Astrocyte (in vitro differentiated cells and primary cell): ENCODE measurements around the gene GNPDA1. TPM values are rescaled to one million over a fixed set of nuclear protein-coding genes. Genes with fewer than 3 reads are reported as not detected.

ENCODE experiments used
- DNase-seq: peaks from one replicate; pipeline ENCODE4 v3.0.0-alpha.2; 2010; ENCODE audit warnings: low read depth
- FAIRE-seq: peaks from 2 replicates; lab custom pipeline; 2011; peaks lifted over from hg19 to GRCh38; lab: Jason Lieb, UNC
- H2AFZ ChIP-seq: 2 replicates; pipeline ENCODE4 v1.6.0; 2012; ENCODE audit warnings: low read depth, low read length, inconsistent platforms
- H3K27ac ChIP-seq: 2 replicates; pipeline ENCODE4 v1.5.1; 2011; ENCODE audit warnings: low read depth, low read length, inconsistent platforms
- H3K27me3 ChIP-seq: 2 replicates; pipeline ENCODE4 v1.6.0; 2011; ENCODE audit warnings: low read length, inconsistent platforms; ENCODE audit not compliant: insufficient read depth
- H3K36me3 ChIP-seq: 2 replicates; pipeline ENCODE4 v1.5.1; 2011; ENCODE audit warnings: low read length, inconsistent platforms; ENCODE audit not compliant: insufficient read depth
- H3K4me1 ChIP-seq: 2 replicates; pipeline ENCODE4 v1.5.1; 2011; ENCODE audit warnings: low read length, inconsistent platforms; ENCODE audit not compliant: insufficient read depth
- H3K4me2 ChIP-seq: 2 replicates; pipeline ENCODE4 v1.6.0; 2012; ENCODE audit warnings: low read length, inconsistent platforms
- H3K4me3 ChIP-seq: 2 replicates; pipeline ENCODE4 v1.5.1; 2011; ENCODE audit warnings: low read depth, mild to moderate bottlenecking, low read length, inconsistent platforms; ENCODE audit not compliant: insufficient read depth
- H3K79me2 ChIP-seq: 2 replicates; pipeline ENCODE4 v1.6.0; 2012; ENCODE audit warnings: mild to moderate bottlenecking, low read length, inconsistent platforms; ENCODE audit not compliant: insufficient read depth
- H3K9ac ChIP-seq: 2 replicates; pipeline ENCODE4 v1.6.0; 2012; ENCODE audit warnings: mild to moderate bottlenecking, low read length, inconsistent platforms
- H3K9me3 ChIP-seq: 2 replicates; pipeline ENCODE4 v1.5.1; 2012; ENCODE audit warnings: low read depth, mild to moderate bottlenecking, low read length, inconsistent platforms; ENCODE audit not compliant: insufficient read depth
- H4K20me1 ChIP-seq: 2 replicates; pipeline ENCODE4 v1.6.0; 2012; ENCODE audit warnings: low read length, inconsistent platforms; ENCODE audit not compliant: insufficient read depth
- H3K27ac Mint-ChIP-seq: one replicate; pipeline ENCODE4 v1.8.0; 2021; ENCODE audit warnings: mild to moderate bottlenecking, mixed read lengths; ENCODE audit not compliant: unreplicated experiment
- H3K27me3 Mint-ChIP-seq: one replicate; pipeline ENCODE4 v1.8.0; 2021; ENCODE audit warnings: low read depth, mixed read lengths; ENCODE audit not compliant: unreplicated experiment
- H3K36me3 Mint-ChIP-seq: one replicate; pipeline ENCODE4 v1.8.0; 2021; ENCODE audit warnings: low read depth, mixed read lengths; ENCODE audit not compliant: unreplicated experiment
- H3K4me1 Mint-ChIP-seq: one replicate; pipeline ENCODE4 v1.8.0; 2021; ENCODE audit warnings: low read depth, mixed read lengths; ENCODE audit not compliant: unreplicated experiment
- H3K4me3 Mint-ChIP-seq: one replicate; pipeline ENCODE4 v1.8.0; 2021; ENCODE audit warnings: mild to moderate bottlenecking, moderate library complexity, mixed read lengths; ENCODE audit not compliant: unreplicated experiment
- H3K9me3 Mint-ChIP-seq: one replicate; pipeline ENCODE4 v1.8.0; 2021; ENCODE audit warnings: mild to moderate bottlenecking, mixed read lengths; ENCODE audit not compliant: unreplicated experiment
- CTCF ChIP-seq: IDR thresholded peaks from 2 replicates; pipeline ENCODE4 v1.5.1; 2011; ENCODE audit warnings: low read depth, mild to moderate bottlenecking, inconsistent platforms, low read length, moderate library complexity; ENCODE audit not compliant: insufficient read depth
- EZH2 ChIP-seq: IDR thresholded peaks from 2 replicates; pipeline ENCODE4 v1.6.1; 2012; ENCODE audit warnings: mild to moderate bottlenecking, low read length, inconsistent platforms; ENCODE audit not compliant: insufficient read depth
- total RNA-seq: library from RNA; stranded (reverse); gene quantifications from 2 replicates; pipeline ENCODE4 v1.2.1, GENCODE V29; 2021

GNPDA1 gene
- total RNA-seq, 1 donor from 2014 or later: 30.7 TPM

DNA sequence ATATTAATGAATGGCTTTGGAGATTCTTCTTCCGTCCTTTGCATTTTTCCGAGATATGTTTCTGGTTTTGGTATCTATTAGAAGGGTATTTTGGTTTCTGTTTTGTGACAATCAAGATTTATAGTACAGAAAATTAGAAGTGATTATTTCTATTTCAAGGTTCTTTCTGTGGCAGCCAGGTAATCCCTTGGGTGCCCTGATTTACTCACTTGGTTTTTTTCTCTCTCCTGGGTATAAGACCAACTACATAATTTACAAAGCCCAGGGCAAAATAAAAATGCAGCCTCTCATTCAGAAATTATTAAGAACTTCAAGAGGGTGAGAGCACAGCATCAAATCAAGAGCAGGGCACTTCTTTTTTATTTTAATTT lies 45.9 kb downstream of the GNPDA1 start:
- peaks cover 27% of the 10 kb centered on the region for H3K79me2 ChIP-seq
- TF ChIP-seq CTCF (no peak), EZH2 (no peak)
- H3K27ac ChIP-seq: no peak overlapping the region
- H3K4me2 ChIP-seq: no peak overlapping the region
- H3K36me3 ChIP-seq: no peaks in the 10 kb centered on the region
- H3K27me3 Mint-ChIP-seq: no peaks in the 10 kb centered on the region
- no peak overlapping the region for H3K4me3 Mint-ChIP-seq
- FAIRE-seq (no peak), DNase-seq (no peak)
- no peaks in the 10 kb centered on the region for H3K4me1 Mint-ChIP-seq
- H3K9ac ChIP-seq: no peak overlapping the region
- H3K4me1 ChIP-seq: peaks cover 9% of the 10 kb centered on the region
- no peak overlapping the region for H3K27ac Mint-ChIP-seq
- H2AFZ ChIP-seq: no peak overlapping the region
- no peak overlapping the region for H3K4me3 ChIP-seq
- H3K9me3 ChIP-seq: no peaks in the 10 kb centered on the region
- no peaks in the 10 kb centered on the region for H3K27me3 ChIP-seq
- no peaks in the 10 kb centered on the region for H3K36me3 Mint-ChIP-seq
- no peaks in the 10 kb centered on the region for H3K9me3 Mint-ChIP-seq
- H4K20me1 ChIP-seq: no peaks in the 10 kb centered on the region

- TF ChIP-seq CTCF (no peak), EZH2 (no peak)
- Histone ChIP-seq H3K27me3 (no peaks in the 10 kb centered on the region), H3K79me2 (peaks cover 23% of the 10 kb centered on the region), H3K27ac (no peak overlapping the region), H3K9ac (no peak overlapping the region), H3K4me1 (peaks cover 9% of the 10 kb centered on the region), H2AFZ (no peak overlapping the region), H3K9me3 (no peaks in the 10 kb centered on the region), H4K20me1 (no peaks in the 10 kb centered on the region), H3K4me2 (no peak overlapping the region), H3K4me3 (no peak overlapping the region), H3K36me3 (no peaks in the 10 kb centered on the region)
- H3K27ac Mint-ChIP-seq: no peak overlapping the region
- no peaks in the 10 kb centered on the region for H3K4me1 Mint-ChIP-seq
- DNase-seq (no peak), FAIRE-seq (no peak)
- no peaks in the 10 kb centered on the region for H3K9me3 Mint-ChIP-seq
- no peak overlapping the region for H3K4me3 Mint-ChIP-seq
- no peaks in the 10 kb centered on the region for H3K27me3 Mint-ChIP-seq
- no peaks in the 10 kb centered on the region for H3K36me3 Mint-ChIP-seq
Observed at GRCh38 chr5:141966275-141966962, 46.4 kb downstream of the GNPDA1 start.

- Mint-ChIP-seq H3K27me3 (no peaks in the 10 kb centered on the region), H3K4me1 (peaks cover 2% of the 10 kb centered on the region), H3K27ac (no peak overlapping the region), H3K4me3 (no peak overlapping the region), H3K36me3 (no peaks in the 10 kb centered on the region), H3K9me3 (no peaks in the 10 kb centered on the region)
- Histone ChIP-seq H3K4me2 (no peak overlapping the region), H3K9ac (no peak overlapping the region), H3K4me1 (peaks cover 8% of the 10 kb centered on the region), H3K27ac (no peak overlapping the region), H3K4me3 (no peak overlapping the region), H3K79me2 (peaks cover 10% of the 10 kb centered on the region), H3K36me3 (no peaks in the 10 kb centered on the region), H4K20me1 (no peaks in the 10 kb centered on the region), H2AFZ (no peak overlapping the region), H3K27me3 (no peaks in the 10 kb centered on the region), H3K9me3 (no peaks in the 10 kb centered on the region)
- no peak for TF ChIP-seq EZH2
- TF ChIP-seq CTCF: no peak
- no peak for DNase-seq
- FAIRE-seq: no peak
Observed at GRCh38 chr5:141965071-141965470, 47.8 kb downstream of the GNPDA1 start.
